Measurements from ENCODE around the gene HSD17B4. TPM values are rescaled to one million over a fixed set of nuclear protein-coding genes. Genes with fewer than 3 reads are reported as not detected.

HSD17B4 gene
- total and polyA plus RNA-seq, 2 of the 13 experiments (the other 11 are each of a cell fraction or from before 2014, with no cell fraction given) = 178 to 399 TPM

GRCh38 chr5:119454171-119454570 is 1.9 kb downstream of the HSD17B4 start (continued):
- TF ChIP-seq POGK (CRISPR knock-in tag; conservative IDR thresholded peaks at IDR 0.05) (no peak), XRCC5 (optimal IDR thresholded peaks at IDR 0.05; ENCODE audit: low read length) (no peak), HOXA3 (CRISPR knock-in tag; IDR thresholded peaks at IDR 0.05) (0 out of 2 replicates have a peak, but pooled peaks have one; percentile 15), NCOR1 (IDR thresholded peaks at IDR 0.05; ENCODE audit: borderline replicate concordance, low read length) (peak; percentile 56; the same call in 1 of the 2 replicates), HIVEP1 (CRISPR knock-in tag; IDR thresholded peaks at IDR 0.05) (no peak), AHDC1 (CRISPR knock-in tag; IDR thresholded peaks at IDR 0.05; ENCODE audit: borderline replicate concordance) (no peak), RAD51 (IDR thresholded peaks at IDR 0.05; ENCODE audit: borderline replicate concordance) (no peak), ARID4A (CRISPR knock-in tag; IDR thresholded peaks at IDR 0.05; ENCODE audit: borderline replicate concordance) (no peak), ZNF275 (CRISPR knock-in tag; IDR thresholded peaks at IDR 0.05; ENCODE audit: borderline replicate concordance) (no peak), KLF9 (CRISPR knock-in tag; IDR thresholded peaks at IDR 0.05; ENCODE audit: low read depth) (no peak), IRF1 (CRISPR knock-in tag; IDR thresholded peaks at IDR 0.05; ENCODE audit: low read depth) (no peak), PPARG (CRISPR knock-in tag; conservative IDR thresholded peaks at IDR 0.05) (peak; percentile 35; the same call in 1 of the 2 replicates), TOE1 (CRISPR knock-in tag; IDR thresholded peaks at IDR 0.05) (no peak), ZNF616 (CRISPR knock-in tag; IDR thresholded peaks at IDR 0.05; ENCODE audit: low read depth) (no peak)
